ENCODE measurements around the gene GALNT5.

The GALNT5 gene

GRCh38 chr2:157292853-157293252 is 35.3 kb downstream of the GALNT5 start:
- DNase-seq: no peak

- no peak for DNase-seq
Observed at GRCh38 chr2:157296490-157296889, 39.0 kb downstream of the GALNT5 start.

- DNase-seq: no peak
Observed at GRCh38 chr2:157296958-157297357, 39.5 kb downstream of the GALNT5 start.

- no peak for DNase-seq
Observed at GRCh38 chr2:157301307-157301706, 43.8 kb downstream of the GALNT5 start.

- DNase-seq: no peak
Observed at GRCh38 chr2:157302492-157303099, 45.1 kb downstream of the GALNT5 start.

- no peak for DNase-seq
Observed at GRCh38 chr2:157303612-157304011, 46.1 kb downstream of the GALNT5 start.

DNA sequence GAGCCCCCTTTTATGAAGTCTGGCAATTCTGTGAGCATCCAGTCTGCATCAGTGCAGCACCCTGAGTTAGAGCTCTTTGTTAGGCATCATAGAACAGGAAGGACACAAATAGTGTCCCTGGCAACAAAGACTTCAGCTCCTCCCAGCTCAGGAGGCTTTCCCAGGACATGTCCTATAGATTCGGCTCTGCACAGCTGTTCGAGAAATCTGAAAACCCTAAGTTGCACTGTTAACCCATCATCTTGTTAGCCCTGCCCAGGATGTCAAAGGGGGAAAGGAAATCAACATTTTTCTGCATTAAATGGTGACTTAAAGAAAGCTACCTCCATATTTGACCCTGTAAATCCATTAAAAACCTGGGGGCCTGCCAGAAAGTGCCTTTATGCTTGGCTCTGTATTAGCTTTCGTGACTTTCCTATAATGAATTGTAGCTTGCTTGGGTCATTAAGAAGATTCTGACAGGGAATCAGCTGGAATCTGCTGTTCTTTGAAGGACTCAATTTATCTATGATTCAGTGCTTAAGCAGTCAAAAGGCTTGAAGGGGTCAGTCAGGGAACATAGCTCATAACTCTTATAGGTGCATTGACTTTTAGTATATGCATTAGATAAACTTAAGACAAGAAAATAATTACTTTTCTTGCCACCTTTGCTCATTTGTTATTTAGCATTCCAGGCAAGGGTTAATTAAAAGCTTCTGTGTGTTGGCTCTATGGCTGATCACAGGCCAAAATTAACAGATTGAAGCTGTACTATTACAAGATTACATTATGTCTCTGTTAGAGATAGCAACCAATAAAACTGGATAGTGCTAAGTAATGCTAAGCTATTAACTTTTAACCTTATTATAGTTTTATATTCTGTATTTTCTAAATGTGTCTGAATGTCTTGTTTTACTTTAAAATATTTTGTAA is 47.6 kb downstream of the GALNT5 start:
- no peak for DNase-seq

DNA sequence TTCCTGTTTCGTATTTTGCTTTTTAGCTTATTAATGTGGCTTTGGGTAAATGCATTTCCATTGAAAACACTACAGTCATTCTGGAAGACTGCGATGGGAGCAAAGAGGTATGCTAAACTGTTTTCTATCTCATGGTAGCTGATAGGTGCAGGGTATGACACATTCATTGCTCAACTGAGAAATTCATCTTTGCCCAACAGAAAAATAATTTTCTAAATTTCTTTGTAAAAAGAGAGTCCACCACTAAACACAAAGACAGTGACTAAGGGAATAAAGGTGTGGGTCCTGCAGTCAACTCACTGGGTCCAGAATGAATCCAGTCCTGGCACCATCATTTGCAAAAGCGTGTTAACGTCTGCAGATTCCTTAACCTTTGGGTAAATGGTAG is 48.2 kb downstream of the GALNT5 start:
- no peak for DNase-seq

DNA sequence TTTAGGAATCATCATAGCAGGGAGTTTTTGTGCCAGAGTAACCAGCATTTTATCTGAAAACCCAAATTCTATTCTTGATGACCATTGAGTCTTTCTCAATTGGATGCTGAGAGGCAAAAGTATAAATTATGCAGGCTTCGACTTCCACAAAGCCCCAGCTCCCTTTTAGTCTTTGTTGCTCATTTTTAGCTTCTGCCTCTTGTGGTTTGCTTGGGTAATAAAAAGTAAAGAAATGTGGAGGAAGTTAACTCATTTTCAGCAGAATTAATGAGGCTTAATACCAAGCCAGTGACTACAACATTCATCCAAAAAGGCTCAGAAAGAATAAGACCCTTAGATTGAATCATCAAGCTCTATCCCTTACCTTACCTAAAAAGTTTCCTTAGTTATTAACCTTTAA is 49.5 kb downstream of the GALNT5 start:
- no peak for DNase-seq

DNA sequence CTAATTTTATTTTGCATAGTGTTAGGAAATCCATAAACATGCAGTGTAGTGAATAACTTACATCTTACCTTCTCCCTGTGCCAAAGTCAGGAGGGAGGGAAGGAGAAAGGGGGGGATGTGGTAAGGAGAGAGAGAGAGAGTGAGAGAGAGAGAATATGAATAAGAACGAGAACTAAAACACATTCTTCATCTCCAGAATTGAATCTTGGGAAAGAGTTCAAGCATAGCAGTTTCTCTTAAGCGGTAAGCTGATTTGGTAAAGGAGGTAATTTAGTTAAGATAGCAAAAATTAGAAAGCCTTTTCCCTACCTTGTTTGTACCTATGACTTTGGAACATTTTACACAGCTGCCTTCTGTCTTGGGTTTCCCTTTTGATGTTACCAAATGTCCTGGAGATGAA is 52.4 kb downstream of the GALNT5 start:
- no peak for DNase-seq

DNA sequence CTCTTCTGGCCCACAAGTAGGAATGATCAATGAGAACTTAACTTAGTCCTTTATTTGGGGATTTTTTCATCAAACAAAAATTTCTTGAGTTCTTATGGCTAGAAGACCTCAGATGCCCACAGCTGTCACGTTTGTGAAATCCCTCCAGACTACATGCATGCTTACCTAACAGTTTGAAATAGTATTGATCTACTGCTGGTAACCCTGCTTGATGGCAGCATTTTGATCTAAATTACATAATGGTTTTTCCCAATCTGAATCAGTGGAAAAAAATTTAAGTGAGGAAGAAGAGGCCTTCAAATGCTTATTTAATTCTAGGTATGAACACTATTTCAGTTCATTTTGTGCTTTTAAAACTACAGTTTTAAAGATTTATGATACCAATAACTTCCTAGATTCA is 54.2 kb downstream of the GALNT5 start:
- no peak for DNase-seq

GRCh38 chr2:157312866-157313486 is 55.5 kb downstream of the GALNT5 start:
- no peak for DNase-seq

- DNase-seq: no peak
Observed at GRCh38 chr2:157315901-157316300, 58.4 kb downstream of the GALNT5 start.

DNA sequence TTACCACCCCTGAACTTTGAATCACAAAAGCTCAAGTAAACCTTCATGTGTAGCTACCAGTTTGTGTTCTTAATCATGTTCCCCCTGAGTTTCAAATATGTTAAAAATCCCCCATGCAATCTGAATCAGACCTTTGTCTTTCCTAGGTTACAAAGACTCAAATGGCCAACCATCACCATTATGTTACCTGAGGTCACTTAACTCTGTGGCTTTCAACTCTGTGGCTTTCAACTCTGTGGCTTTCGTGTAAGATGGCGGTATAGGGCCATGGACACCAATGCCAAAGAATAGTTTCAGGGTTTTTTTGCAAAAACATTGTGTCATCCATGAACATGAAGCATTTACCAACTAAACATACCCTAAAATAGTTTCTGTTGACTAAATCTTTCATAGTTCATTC is 61.4 kb downstream of the GALNT5 start:
- no peak for DNase-seq

GRCh38 chr2:157319795-157320194 is 62.3 kb downstream of the GALNT5 start:
- no peak for DNase-seq

DNA sequence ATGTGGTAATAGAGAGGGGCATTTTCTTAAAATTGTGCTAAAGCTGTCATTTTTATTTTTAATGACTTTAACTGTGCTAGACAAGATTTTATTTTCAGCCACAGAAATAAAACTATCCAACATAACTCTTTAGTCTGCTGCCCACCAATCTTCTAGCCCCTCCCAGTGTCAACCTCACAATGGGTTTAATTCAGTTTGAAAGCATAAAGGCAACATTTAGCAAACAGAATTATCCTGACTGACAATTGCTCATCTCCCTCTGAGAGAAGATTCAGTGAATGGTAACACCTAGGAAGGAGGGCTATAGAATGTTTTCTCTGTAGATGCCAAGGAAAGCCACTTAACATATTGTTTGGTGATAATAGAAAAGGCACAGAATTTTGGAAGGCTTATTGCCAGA is 62.9 kb downstream of the GALNT5 start:
- no peak for DNase-seq

DNA sequence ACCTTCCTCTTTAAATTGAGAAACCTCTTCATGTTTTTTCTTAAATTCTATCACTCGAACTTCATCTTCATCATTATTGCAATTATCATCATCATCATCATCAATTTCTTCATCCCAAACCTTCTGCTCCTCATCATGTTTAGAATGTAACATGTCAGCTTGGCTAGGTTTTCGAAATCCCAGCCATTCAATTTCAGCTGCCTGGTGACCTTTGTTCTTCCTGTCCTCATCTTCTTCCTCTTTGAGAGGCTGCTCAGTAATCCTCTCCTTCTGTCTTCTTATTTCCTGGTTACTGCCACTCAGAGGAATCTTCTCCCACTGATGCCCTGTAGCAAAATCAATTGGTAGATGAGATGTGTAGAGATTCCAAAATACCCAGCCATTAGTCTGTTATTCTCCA is 64.0 kb downstream of the GALNT5 start:
- no peak for DNase-seq

- DNase-seq: no peak
Observed at GRCh38 chr2:157322432-157322831, 64.9 kb downstream of the GALNT5 start.

GRCh38 chr2:157324331-157324843 is 66.9 kb downstream of the GALNT5 start:
- no peak for DNase-seq

- DNase-seq: peak; percentile 26
Observed at GRCh38 chr2:157325786-157326185, 68.3 kb downstream of the GALNT5 start, which contains the start of gene ERMN. Gene ERMN (minus strand): TSS chr2:157325824. CDS start chr2:157325642, 182 bp downstream.

- DNase-seq: no peak
Observed at GRCh38 chr2:157326698-157327097, 69.2 kb downstream of the GALNT5 start.

- DNase-seq: no peak
Observed at GRCh38 chr2:157327200-157327599, 69.7 kb downstream of the GALNT5 start.

- DNase-seq: peak; percentile 19
Observed at GRCh38 chr2:157327621-157328500, 70.4 kb downstream of the GALNT5 start.

All from NCI-H2081 treated with DMSO at 0.1 percent for 48 hours (cell line).